Measurements from ENCODE around the gene MYO1B.

The MYO1B gene

DNA sequence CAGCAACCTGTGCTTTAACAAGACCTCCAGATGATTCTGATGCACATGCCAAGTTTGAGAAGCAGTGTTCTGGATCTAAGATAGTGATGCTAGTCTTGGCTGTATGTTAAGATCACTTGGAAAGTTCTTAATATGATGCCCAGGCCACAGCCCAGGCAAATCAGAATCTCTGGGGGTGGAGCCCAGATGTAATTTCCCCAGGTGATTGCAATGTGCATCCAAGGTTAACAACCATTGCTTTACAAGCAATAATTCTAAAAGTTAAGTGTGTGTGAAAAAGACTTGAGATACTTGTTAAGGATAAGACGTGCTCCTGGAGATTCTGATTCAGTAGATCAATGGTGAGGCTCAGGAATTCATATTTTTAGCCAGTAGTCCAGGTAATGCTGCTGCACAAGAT, 44.3 kb upstream of the MYO1B start:
- no peaks in the 10 kb centered on the region for H3K79me2 ChIP-seq (ENCODE audit: insufficient read depth, low read depth)
- H2AFZ ChIP-seq (ENCODE audit: low read depth), result no peak overlapping the region
- H3K36me3 ChIP-seq (ENCODE audit: insufficient read depth), result no peaks in the 10 kb centered on the region
- TF ChIP-seq, protein P1, sequence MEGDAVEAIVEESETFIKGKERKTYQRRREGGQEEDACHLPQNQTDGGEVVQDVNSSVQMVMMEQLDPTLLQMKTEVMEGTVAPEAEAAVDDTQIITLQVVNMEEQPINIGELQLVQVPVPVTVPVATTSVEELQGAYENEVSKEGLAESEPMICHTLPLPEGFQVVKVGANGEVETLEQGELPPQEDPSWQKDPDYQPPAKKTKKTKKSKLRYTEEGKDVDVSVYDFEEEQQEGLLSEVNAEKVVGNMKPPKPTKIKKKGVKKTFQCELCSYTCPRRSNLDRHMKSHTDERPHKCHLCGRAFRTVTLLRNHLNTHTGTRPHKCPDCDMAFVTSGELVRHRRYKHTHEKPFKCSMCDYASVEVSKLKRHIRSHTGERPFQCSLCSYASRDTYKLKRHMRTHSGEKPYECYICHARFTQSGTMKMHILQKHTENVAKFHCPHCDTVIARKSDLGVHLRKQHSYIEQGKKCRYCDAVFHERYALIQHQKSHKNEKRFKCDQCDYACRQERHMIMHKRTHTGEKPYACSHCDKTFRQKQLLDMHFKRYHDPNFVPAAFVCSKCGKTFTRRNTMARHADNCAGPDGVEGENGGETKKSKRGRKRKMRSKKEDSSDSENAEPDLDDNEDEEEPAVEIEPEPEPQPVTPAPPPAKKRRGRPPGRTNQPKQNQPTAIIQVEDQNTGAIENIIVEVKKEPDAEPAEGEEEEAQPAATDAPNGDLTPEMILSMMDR (conservative IDR thresholded peaks at IDR 0.05; ENCODE audit: low read depth, low read length), result no peak
- H3K4me2 ChIP-seq, result no peak overlapping the region
- H3K4me1 ChIP-seq (ENCODE audit: low read depth, poor library complexity, severe bottlenecking), result peaks cover 14% of the 10 kb centered on the region
- no peak overlapping the region for H3K4me3 ChIP-seq (IDR thresholded peaks at IDR 0.05; ENCODE audit: insufficient read depth, low read depth, low read length)
- no peak overlapping the region for H3K9ac ChIP-seq
- H4K20me1 ChIP-seq (ENCODE audit: insufficient read depth), result no peaks in the 10 kb centered on the region
- no peak overlapping the region for H3K27ac ChIP-seq
- no peaks in the 10 kb centered on the region for H3K27me3 ChIP-seq (ENCODE audit: insufficient read depth, low read depth)

DNA sequence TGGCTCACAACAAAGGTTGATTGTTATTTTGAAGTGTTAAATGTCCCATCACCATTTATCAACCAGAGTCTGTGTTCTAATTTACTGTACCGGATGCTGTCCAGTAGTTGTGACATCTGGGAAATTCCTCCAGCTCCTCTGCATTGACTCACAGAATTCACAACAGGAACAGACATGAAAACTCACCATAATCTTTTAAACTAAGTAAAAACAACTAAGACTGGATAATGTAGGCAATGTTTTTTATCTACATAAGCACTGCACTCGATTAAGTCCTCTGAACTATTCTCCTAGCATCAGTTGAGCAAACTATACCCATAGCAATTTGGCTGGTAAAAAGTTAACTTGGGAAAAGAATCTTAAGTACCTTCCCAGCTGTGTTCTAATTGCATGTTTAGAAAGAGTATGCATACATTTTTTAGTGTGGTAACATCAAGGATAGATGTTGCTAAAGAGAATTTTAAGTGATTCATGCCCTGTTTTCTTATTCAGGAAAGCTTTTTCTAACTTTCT, 42.9 kb upstream of the MYO1B start:
- TF ChIP-seq, protein P1 (conservative IDR thresholded peaks at IDR 0.05; ENCODE audit: low read depth, low read length), result no peak

GRCh38 chr2:191202881-191203397, 42.3 kb upstream of the MYO1B start:
- Histone ChIP-seq H2AFZ (ENCODE audit: low read depth) (no peak overlapping the region), H3K27ac (no peak overlapping the region), H3K4me2 (no peak overlapping the region)

More for the DNA sequence above, 42.9 kb upstream of the MYO1B start:
- Histone ChIP-seq H3K4me1 (ENCODE audit: low read depth, poor library complexity, severe bottlenecking) (peaks cover 14% of the 10 kb centered on the region), H3K27ac (no peak overlapping the region), H3K79me2 (ENCODE audit: insufficient read depth, low read depth) (no peaks in the 10 kb centered on the region), H3K9ac (no peak overlapping the region), H3K27me3 (ENCODE audit: insufficient read depth, low read depth) (no peaks in the 10 kb centered on the region), H2AFZ (ENCODE audit: low read depth) (no peak overlapping the region), H4K20me1 (ENCODE audit: insufficient read depth) (no peaks in the 10 kb centered on the region), H3K36me3 (ENCODE audit: insufficient read depth) (no peaks in the 10 kb centered on the region), H3K4me3 (IDR thresholded peaks at IDR 0.05; ENCODE audit: insufficient read depth, low read depth, low read length) (no peak overlapping the region), H3K4me2 (no peak overlapping the region)

DNA sequence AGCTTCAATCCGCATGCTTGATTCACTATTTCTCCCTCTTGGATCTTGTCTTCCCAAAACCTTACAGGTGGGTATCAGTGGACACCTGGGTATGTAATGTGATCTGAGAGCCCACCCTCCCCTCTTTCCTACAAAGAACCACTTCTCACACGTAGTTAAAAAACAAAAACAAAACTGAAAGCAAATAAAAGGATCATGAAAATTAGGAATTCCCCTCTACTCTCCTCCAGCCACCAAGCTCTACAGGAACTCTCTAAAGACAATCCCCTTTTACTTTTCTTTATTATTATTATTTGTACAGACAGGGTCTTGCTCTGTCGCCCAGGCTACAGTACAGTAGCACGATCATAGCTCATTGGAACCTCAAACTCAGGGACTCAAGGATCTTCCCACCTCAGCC, 40.8 kb upstream of the MYO1B start:
- Histone ChIP-seq H3K4me2 (peak overlapping the region; percentile 81), H3K4me3 (IDR thresholded peaks at IDR 0.05; ENCODE audit: insufficient read depth, low read depth, low read length) (no peak overlapping the region), H3K9ac (no peak overlapping the region; the same call in 1 of the 2 replicates), H3K79me2 (ENCODE audit: insufficient read depth, low read depth) (no peaks in the 10 kb centered on the region), H3K27me3 (ENCODE audit: insufficient read depth, low read depth) (no peaks in the 10 kb centered on the region), H3K36me3 (ENCODE audit: insufficient read depth) (no peaks in the 10 kb centered on the region), H3K4me1 (ENCODE audit: low read depth, poor library complexity, severe bottlenecking) (peaks cover 14% of the 10 kb centered on the region), H4K20me1 (ENCODE audit: insufficient read depth) (no peaks in the 10 kb centered on the region), H2AFZ (ENCODE audit: low read depth) (peak overlapping the region; percentile 29; the same call in 1 of the 2 replicates), H3K27ac (peak overlapping the region; percentile 30; the same call in 1 of the 2 replicates)
- TF ChIP-seq, protein P1 (conservative IDR thresholded peaks at IDR 0.05; ENCODE audit: low read depth, low read length), result no peak

More at GRCh38 chr2:191202881-191203397, 42.3 kb upstream of the MYO1B start:
- TF ChIP-seq, protein P1 (conservative IDR thresholded peaks at IDR 0.05; ENCODE audit: low read depth, low read length), result no peak
- no peaks in the 10 kb centered on the region for H3K36me3 ChIP-seq (ENCODE audit: insufficient read depth)
- H3K4me3 ChIP-seq (IDR thresholded peaks at IDR 0.05; ENCODE audit: insufficient read depth, low read depth, low read length), result no peak overlapping the region
- no peak overlapping the region for H3K9ac ChIP-seq
- no peaks in the 10 kb centered on the region for H4K20me1 ChIP-seq (ENCODE audit: insufficient read depth)
- no peaks in the 10 kb centered on the region for H3K27me3 ChIP-seq (ENCODE audit: insufficient read depth, low read depth)
- H3K4me1 ChIP-seq (ENCODE audit: low read depth, poor library complexity, severe bottlenecking), result peaks cover 14% of the 10 kb centered on the region
- no peaks in the 10 kb centered on the region for H3K79me2 ChIP-seq (ENCODE audit: insufficient read depth, low read depth)

All from KMS-11 (cell line).